ENCODE measurements around the gene MLLT11.

DNA sequence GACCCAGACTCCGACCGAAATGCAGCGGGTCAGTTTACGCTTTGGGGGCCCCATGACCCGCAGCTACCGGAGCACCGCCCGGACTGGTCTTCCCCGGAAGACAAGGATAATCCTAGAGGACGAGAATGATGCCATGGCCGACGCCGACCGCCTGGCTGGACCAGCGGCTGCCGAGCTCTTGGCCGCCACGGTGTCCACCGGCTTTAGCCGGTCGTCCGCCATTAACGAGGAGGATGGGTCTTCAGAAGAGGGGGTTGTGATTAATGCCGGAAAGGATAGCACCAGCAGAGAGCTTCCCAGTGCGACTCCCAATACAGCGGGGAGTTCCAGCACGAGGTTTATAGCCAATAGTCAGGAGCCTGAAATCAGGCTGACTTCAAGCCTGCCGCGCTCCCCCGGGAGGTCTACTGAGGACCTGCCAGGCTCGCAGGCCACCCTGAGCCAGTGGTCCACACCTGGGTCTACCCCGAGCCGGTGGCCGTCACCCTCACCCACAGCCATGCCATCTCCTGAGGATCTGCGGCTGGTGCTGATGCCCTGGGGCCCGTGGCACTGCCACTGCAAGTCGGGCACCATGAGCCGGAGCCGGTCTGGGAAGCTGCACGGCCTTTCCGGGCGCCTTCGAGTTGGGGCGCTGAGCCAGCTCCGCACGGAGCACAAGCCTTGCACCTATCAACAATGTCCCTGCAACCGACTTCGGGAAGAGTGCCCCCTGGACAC, 12.1 kb upstream of the MLLT11 start:
- peak; percentile 34 for TF ChIP-seq POLR2AphosphoS5 (IDR thresholded peaks at IDR 0.05)
- no peak for TF ChIP-seq EP300 (IDR thresholded peaks at IDR 0.05)

Data from gastroesophageal sphincter (tissue), 2 donors.